ENCODE data around the gene KCNJ14.

The KCNJ14 gene

GRCh38 chr19:48452289-48453190 is 2.8 kb upstream of the KCNJ14 start:
- H3K9me3 ChIP-seq (ENCODE audit: control insufficient read depth, insufficient read depth, low read length) = no peaks in the 10 kb centered on the region
- peaks cover 26% of the 10 kb centered on the region for H3K36me3 ChIP-seq (ENCODE audit: insufficient read depth, low read length)
- no peaks in the 10 kb centered on the region for H3K4me1 ChIP-seq (ENCODE audit: insufficient read depth, low read length)
- no peak overlapping the region for H3K9ac ChIP-seq (ENCODE audit: low read depth, low read length)

- no peak overlapping the region for H3K9ac ChIP-seq (ENCODE audit: low read depth, low read length)
- H3K9me3 ChIP-seq (ENCODE audit: control insufficient read depth, insufficient read depth, low read length) = no peaks in the 10 kb centered on the region
- H3K4me1 ChIP-seq (ENCODE audit: insufficient read depth, low read length) = no peaks in the 10 kb centered on the region
- peaks cover 16% of the 10 kb centered on the region for H3K36me3 ChIP-seq (ENCODE audit: insufficient read depth, low read length)
These were observed 1.1 kb upstream of the KCNJ14 start for GRCh38 chr19:48454150-48454730.

- H3K9me3 ChIP-seq (ENCODE audit: control insufficient read depth, insufficient read depth, low read length) = no peaks in the 10 kb centered on the region
- H3K4me1 ChIP-seq (ENCODE audit: insufficient read depth, low read length) = no peaks in the 10 kb centered on the region
- peaks cover 11% of the 10 kb centered on the region for H3K36me3 ChIP-seq (ENCODE audit: insufficient read depth, low read length)
- H3K9ac ChIP-seq (ENCODE audit: low read depth, low read length) = no peak overlapping the region
These were observed 661 bp downstream of the KCNJ14 start for GRCh38 chr19:48455908-48456562.

GRCh38 chr19:48456864-48457263 is 1.5 kb downstream of the KCNJ14 start:
- Histone ChIP-seq H3K4me1 (ENCODE audit: insufficient read depth, low read length) (no peaks in the 10 kb centered on the region), H3K9ac (ENCODE audit: low read depth, low read length) (no peak overlapping the region), H3K36me3 (ENCODE audit: insufficient read depth, low read length) (peaks cover 3% of the 10 kb centered on the region; the same call in 1 of the 2 replicates), H3K9me3 (ENCODE audit: control insufficient read depth, insufficient read depth, low read length) (no peaks in the 10 kb centered on the region)

GRCh38 chr19:48458016-48458415 is 2.6 kb downstream of the KCNJ14 start:
- peaks cover 3% of the 10 kb centered on the region; the same call in 1 of the 2 replicates for H3K36me3 ChIP-seq (ENCODE audit: insufficient read depth, low read length)
- no peaks in the 10 kb centered on the region for H3K9me3 ChIP-seq (ENCODE audit: control insufficient read depth, insufficient read depth, low read length)
- no peak overlapping the region for H3K9ac ChIP-seq (ENCODE audit: low read depth, low read length)
- no peaks in the 10 kb centered on the region for H3K4me1 ChIP-seq (ENCODE audit: insufficient read depth, low read length)

GRCh38 chr19:48461651-48461981 is 6.2 kb downstream of the KCNJ14 start:
- Histone ChIP-seq H3K4me1 (ENCODE audit: insufficient read depth, low read length) (no peaks in the 10 kb centered on the region), H3K36me3 (ENCODE audit: insufficient read depth, low read length) (no peaks in the 10 kb centered on the region), H3K9me3 (ENCODE audit: control insufficient read depth, insufficient read depth, low read length) (no peaks in the 10 kb centered on the region), H3K9ac (ENCODE audit: low read depth, low read length) (no peak overlapping the region)

GRCh38 chr19:48461982-48462655 is 6.7 kb downstream of the KCNJ14 start:
- Histone ChIP-seq H3K9ac (ENCODE audit: low read depth, low read length) (no peak overlapping the region), H3K9me3 (ENCODE audit: control insufficient read depth, insufficient read depth, low read length) (no peaks in the 10 kb centered on the region), H3K36me3 (ENCODE audit: insufficient read depth, low read length) (no peaks in the 10 kb centered on the region), H3K4me1 (ENCODE audit: insufficient read depth, low read length) (no peaks in the 10 kb centered on the region)

GRCh38 chr19:48465215-48465614 is 9.8 kb downstream of the KCNJ14 start:
- Histone ChIP-seq H3K9ac (ENCODE audit: low read depth, low read length) (no peak overlapping the region), H3K36me3 (ENCODE audit: insufficient read depth, low read length) (no peaks in the 10 kb centered on the region), H3K4me1 (ENCODE audit: insufficient read depth, low read length) (no peaks in the 10 kb centered on the region), H3K9me3 (ENCODE audit: control insufficient read depth, insufficient read depth, low read length) (no peaks in the 10 kb centered on the region)

- H3K36me3 ChIP-seq (ENCODE audit: insufficient read depth, low read length) = peaks cover 13% of the 10 kb centered on the region; the same call in 1 of the 2 replicates
- no peaks in the 10 kb centered on the region for H3K9me3 ChIP-seq (ENCODE audit: control insufficient read depth, insufficient read depth, low read length)
- no peak overlapping the region; the same call in 1 of the 2 replicates for H3K9ac ChIP-seq (ENCODE audit: low read depth, low read length)
- H3K4me1 ChIP-seq (ENCODE audit: insufficient read depth, low read length) = no peaks in the 10 kb centered on the region
These were observed 11.4 kb downstream of the KCNJ14 start for GRCh38 chr19:48466561-48467325.

- H3K9me3 ChIP-seq (ENCODE audit: control insufficient read depth, insufficient read depth, low read length) = no peaks in the 10 kb centered on the region
- H3K4me1 ChIP-seq (ENCODE audit: insufficient read depth, low read length) = no peaks in the 10 kb centered on the region
- H3K36me3 ChIP-seq (ENCODE audit: insufficient read depth, low read length) = peaks cover 19% of the 10 kb centered on the region
- peak overlapping the region; percentile 100; the same call in 1 of the 2 replicates for H3K9ac ChIP-seq (ENCODE audit: low read depth, low read length)
These were observed 13.5 kb downstream of the KCNJ14 start for GRCh38 chr19:48468772-48469288.

- Histone ChIP-seq H3K9me3 (ENCODE audit: control insufficient read depth, insufficient read depth, low read length) (no peaks in the 10 kb centered on the region), H3K4me1 (ENCODE audit: insufficient read depth, low read length) (no peaks in the 10 kb centered on the region), H3K9ac (ENCODE audit: low read depth, low read length) (peak within 1 kb of the TSS; percentile 100), H3K36me3 (ENCODE audit: insufficient read depth, low read length) (peaks cover 19% of the 10 kb centered on the region)
These were observed 14.0 kb downstream of the KCNJ14 start, which contains the start of gene CYTH2 for GRCh38 chr19:48469289-48469881. CYTH2 (plus strand) TSS chr19:48469369; CDS start chr19:48469508, 139 bp downstream.

GRCh38 chr19:48469934-48470680 is 14.7 kb downstream of the KCNJ14 start:
- H3K9me3 ChIP-seq (ENCODE audit: control insufficient read depth, insufficient read depth, low read length) = no peaks in the 10 kb centered on the region
- peak overlapping the region; percentile 100 for H3K9ac ChIP-seq (ENCODE audit: low read depth, low read length)
- H3K36me3 ChIP-seq (ENCODE audit: insufficient read depth, low read length) = peaks cover 19% of the 10 kb centered on the region
- no peaks in the 10 kb centered on the region for H3K4me1 ChIP-seq (ENCODE audit: insufficient read depth, low read length)

GRCh38 chr19:48470856-48471255 is 15.5 kb downstream of the KCNJ14 start:
- H3K4me1 ChIP-seq (ENCODE audit: insufficient read depth, low read length) = no peaks in the 10 kb centered on the region
- no peaks in the 10 kb centered on the region for H3K9me3 ChIP-seq (ENCODE audit: control insufficient read depth, insufficient read depth, low read length)
- H3K36me3 ChIP-seq (ENCODE audit: insufficient read depth, low read length) = peaks cover 24% of the 10 kb centered on the region
- no peak overlapping the region for H3K9ac ChIP-seq (ENCODE audit: low read depth, low read length)

Data from ES-I3 (cell line).